HG03139 (cell line): ENCODE data around the gene SNX4.
"Not testable (repeated sequence)": the region's sequence is repeated elsewhere in the genome, so short reads cannot be mapped to it uniquely, and the experiment has no call there.

Source experiments
- ATAC-seq: cut with Tn5 transposase; IDR thresholded peaks from one replicate; pipeline ENCODE4 v1.9.1; 2021; ENCODE audit not compliant: unreplicated experiment

Gene SNX4

DNA sequence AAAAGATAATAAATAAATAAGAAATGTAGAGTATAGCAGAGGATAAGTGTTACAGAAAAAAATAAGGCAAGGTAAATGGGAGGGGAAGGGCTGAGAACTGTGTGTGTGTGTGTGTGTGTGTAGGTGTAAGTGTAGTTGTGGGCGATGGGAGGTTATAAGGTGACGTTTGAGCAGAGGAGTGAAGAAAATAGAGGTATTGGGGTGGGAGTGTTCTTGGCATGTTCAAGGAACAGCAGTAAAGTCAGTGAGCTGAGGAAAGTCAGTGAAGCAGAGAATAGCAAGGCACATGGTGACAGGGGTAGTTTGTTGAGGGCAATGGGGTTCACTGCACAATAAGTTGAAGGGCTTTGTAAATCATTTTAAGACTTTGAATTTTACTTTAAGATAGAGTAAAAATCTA lies 113.9 kb downstream of the SNX4 start:
- ATAC-seq = no peak

DNA sequence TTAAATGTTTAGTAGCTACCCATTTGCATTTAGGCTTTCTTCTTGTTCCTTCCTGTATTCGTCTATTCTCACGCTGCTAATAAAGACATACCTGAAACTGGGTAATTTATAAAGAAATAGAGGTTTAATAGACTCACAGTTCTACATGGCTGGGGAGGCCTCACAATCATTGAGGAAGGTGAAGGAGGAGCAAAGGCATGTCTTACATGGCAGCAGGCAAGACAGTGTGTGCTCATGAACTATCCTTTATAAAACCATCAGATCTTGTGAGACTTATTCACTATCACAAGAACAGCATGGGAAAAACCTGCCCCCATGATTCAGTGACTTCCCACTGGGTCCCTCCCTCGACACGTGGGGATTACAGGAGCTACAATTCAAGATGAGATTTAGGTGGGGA lies 114.5 kb downstream of the SNX4 start:
- ATAC-seq = not testable (repeated sequence)

DNA sequence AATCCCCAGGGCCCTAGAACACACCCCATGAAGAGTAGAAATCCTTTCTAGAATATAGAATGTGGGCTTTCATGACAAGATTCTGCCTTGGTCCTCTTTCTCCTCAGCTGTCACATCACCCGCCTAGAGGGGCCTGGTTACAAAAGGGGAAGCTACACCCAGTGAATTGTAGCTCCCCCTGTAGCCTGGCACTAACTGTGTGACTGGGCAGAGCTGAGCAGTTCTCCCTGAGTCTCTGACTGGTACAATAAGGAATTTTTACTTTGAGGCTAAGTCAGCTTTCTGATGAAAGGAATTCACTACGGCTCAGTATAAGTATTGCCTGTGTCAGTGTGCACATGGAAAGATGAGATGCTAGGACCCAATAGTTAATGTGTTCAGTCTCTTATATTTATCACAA lies 116.2 kb downstream of the SNX4 start:
- no peak for ATAC-seq

DNA sequence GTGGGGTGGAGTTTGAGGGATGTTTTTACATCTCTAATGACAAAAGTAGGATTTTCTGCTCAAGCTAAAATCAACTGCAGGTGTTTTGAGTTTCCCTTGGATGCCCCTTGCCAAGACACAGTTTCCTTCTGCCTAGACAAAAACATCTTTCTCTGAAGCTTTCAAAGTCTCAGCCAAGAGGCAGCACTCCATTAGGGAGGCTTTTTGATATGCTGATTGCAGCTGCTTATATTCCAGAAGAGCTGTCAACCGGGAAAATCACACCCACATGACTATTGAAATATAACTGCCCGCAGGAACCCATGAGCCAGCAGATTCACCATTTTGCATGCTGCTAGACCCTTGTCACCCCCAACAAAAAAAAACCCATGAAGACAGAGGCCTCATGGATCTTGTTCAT lies 117.4 kb downstream of the SNX4 start:
- no peak for ATAC-seq

DNA sequence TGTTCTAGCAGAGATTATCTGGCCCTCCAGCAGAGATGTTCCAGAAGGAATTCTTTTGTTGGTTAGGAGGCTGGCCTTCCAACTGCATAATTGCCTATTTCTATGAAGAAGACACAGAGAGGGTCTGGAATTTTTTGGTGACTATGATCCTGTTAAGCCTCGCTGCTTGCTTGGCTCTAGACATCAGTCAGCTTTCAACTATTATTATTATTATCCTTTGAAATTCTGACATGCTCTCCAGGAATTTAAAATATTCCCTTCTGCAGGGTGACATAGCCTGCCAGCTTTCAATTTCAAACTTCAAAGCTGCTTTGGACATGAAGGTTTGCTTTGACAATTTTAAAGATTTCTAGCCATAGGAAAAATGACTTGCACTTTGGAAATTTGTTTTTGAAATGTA lies 118.6 kb downstream of the SNX4 start:
- ATAC-seq = no peak

DNA sequence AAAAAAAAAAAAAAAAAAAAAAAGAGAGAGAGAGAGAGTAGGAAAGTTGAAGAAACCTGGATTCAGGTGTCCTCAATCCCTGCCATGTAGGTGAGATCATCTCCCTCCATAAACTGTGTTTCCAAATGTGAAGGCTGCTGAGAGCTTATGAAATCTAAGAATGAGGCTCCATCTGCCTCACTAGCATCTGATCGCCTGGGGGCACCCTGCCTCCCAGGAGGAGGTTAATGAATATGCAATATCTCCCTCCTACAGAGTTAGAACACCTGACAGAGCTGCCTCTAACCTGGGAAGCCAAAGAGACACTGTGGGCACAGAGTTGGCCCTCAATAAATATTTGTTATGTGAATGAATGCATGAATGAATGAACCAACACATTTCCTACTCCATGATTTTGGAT lies 121.0 kb downstream of the SNX4 start:
- no peak for ATAC-seq
